Suppressor macrophage (primary cell): ENCODE results near the gene ELF1.
"Not testable (repeated sequence)": the region's sequence is repeated elsewhere in the genome, so short reads cannot be mapped to it uniquely, and the experiment has no call there.

Source experiments
- DNase-seq, 4 experiments: peaks; one replicate each; pipeline ENCODE4 v3.0.0-alpha.2; 2020 to 2022

Gene ELF1

DNA sequence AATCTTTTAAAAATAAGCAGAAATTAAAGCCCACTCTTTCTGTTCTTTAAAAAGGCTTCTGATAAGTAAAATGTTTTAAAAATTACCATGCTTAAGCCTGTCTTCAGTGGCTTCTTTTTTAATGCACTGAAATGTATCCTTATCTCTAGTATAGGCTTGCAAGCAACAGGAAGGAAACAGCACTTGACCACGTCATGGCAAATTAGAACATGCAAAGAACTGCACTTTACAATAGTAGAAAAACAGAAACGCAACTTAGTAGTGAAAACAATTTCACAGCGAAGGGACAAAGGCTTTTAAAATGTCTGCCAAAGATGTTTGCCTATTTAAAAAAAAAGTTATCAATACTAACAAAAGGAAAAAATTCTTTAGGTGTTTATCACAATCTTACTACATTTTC lies 36.3 kb downstream of the ELF1 start:
- peak; percentile 75 to 92 (median 82) for DNase-seq

- no peak for DNase-seq
Measured at GRCh38 chr13:40981949-40982348, 37.2 kb downstream of the ELF1 start.

DNA sequence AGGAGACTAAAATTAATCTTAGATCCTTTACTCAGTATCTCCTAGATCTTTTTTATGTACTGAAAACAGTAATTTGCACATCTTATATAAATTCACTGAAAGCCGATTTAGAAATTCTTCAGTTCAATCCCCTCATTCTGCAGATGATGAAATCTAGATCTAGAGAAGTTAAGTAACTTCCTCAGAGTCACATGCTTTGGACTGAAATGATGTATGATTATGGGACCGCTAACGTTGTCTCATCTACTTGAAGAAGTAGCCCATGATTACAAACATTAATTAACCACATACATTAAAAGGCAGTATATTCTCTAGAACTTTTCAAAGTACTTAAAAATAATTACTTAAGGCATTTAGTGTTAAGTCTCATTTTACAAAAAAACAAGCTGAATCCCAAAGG lies 37.8 kb downstream of the ELF1 start:
- DNase-seq: peak; percentile 30 to 84 (median 68)

DNA sequence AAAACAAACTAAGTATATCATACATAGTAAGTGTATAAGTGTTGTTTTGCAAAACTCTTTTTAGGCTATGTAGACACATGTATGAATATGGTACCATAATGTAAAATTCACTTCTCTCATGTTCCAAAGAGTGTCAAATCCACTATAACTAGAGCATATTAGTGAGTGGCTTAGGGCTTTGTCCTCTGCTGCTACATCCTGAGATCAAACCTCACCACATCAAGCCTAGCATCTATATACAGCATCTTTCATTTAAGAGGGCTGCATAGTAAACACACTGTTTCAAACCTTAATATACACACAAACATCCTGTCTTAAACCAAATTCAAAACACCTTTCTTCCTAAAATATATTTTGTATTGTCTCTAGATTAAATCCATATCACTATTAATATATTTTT lies 38.7 kb downstream of the ELF1 start:
- no peak for DNase-seq

DNA sequence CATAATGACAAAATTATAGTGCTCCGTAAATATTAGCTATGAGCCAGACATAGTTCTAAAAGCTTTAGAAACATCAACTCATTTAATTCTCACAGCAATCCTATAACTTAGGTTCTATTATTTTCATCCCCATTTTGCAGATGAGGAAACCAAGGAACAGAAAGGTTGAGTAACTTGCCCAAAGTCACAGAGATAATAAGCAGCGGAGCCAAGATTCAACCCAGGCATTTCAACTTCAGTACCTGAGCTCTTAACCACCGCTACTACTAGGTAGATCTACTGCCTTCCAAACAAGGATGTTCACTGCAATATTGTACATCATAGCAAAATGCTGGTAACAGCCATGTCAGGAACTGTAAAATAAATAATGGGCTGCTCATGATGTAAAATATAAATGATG lies 39.9 kb downstream of the ELF1 start:
- no peak for DNase-seq

DNA sequence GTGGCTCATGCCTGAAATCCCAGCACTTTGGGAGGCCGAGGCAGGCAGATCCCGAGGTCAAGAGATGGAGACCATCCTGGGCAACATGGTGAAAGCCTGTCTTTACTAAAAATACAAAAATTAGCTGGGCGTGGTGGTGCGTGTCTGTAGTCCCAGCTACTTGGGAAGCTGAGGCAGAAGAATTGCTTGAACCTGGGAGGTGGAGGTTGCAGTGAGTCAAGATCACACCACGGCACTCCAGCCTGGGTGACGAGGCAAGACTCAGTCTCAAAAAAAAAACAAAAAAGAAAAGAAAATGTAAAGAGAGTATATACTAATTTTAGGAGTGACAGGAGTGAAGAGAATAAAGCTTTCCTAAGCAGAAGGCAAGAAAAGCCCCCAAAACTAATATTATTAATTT lies 41.0 kb downstream of the ELF1 start:
- DNase-seq: not testable (repeated sequence)

DNA sequence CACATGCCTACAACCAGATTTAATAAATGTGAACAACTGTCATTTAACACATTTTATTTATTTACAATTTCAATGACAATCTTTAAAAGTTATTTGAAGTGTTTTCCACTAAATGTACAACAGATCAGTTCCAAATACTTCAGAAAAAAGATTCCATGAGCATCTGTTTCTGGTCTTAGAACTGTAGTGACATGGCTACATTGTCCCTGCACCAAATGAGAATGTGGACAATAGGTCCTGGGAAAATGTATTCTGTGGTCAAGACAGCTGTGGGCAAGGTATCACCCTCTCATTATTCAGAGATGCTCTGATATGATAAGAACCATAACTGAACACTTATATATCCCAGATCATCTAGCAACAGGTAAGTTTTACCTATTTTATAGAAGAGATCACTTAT lies 43.7 kb downstream of the ELF1 start:
- DNase-seq: no peak

GRCh38 chr13:40974460-40975407 lies 44.4 kb downstream of the ELF1 start:
- DNase-seq: peak; percentile 27 to 51 (median 46)

DNA sequence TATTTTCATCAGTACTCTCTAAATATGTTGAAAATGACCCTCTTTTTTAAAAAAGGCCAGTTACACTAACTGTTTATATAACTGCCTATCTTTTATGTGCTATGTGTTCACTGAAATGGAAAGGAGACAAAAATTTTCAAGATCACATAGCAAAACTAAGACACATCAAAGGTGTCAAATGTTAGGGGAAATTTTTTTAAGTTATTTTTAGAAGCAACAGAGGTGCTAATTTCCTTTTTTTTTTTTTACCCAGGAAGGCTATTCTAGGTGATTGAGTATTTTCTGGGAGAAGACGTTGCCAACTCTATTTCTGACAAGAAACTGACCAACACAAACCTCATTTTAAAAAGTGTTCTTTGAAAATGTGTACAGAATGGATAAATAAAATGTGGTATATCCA lies 45.7 kb downstream of the ELF1 start:
- no peak for DNase-seq

- DNase-seq: no peak
Measured at GRCh38 chr13:40971321-40971720, 47.8 kb downstream of the ELF1 start.

GRCh38 chr13:40970803-40971202 lies 48.3 kb downstream of the ELF1 start:
- no peak for DNase-seq

DNA sequence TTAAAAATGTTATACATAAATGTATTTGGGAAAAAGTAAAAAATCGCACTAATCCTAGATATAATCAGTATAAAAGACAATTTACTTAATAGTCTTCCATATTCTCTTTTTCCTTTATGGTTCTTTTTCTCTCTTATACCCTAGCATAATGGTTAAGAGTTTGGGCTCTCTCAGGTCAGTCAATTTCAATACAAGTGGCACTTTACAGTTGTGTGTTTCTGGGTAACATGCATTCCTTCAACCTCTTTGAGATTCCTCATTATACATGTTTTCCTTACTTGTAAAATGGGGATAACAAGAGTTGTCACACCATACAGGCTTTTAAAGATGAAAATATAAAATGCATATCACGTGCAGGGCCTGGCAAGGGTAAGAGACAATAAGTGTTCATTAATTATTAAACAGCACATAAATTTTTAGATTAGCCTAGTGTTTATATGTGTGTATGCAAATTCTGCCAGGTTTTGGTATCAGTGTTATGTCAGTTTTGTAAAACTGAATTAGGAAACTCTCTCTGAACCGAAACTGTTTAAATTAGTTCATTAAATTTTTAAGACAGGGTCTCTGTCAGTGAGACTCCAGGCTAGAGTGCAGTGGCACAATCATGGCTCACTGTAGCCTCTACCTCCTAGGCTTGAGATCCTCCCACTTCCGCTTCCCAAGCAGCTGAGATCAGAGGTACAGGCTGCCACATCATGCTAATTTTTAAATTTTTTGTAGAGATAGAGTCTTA lies 49.8 kb downstream of the ELF1 start:
- peak; percentile 37 to 72 (median 68) for DNase-seq

GRCh38 chr13:40968416-40969000 lies 50.6 kb downstream of the ELF1 start:
- no peak for DNase-seq

DNA sequence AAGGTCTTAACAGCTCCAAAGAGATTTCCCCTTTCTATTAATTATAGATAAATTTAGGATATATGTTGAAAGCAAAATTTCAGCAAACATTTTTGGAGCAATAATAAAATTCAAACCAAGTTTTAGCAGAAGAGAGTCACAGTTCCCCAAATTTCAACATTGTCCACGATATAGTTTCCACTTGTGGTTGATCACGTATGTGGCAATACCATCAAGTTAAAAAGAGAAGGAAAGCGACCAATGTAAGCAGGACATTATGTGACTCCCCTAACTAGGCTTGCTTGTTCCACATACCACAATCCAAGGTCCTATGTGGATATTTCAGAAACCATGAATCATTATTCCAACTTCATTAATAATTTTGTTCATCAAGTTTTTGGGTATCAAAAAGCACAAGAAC lies 52.8 kb downstream of the ELF1 start:
- DNase-seq: peak; percentile 69 to 92 (median 82)

- peak in 2 of 4 experiments; percentile 42 to 46 for DNase-seq
Measured at GRCh38 chr13:40963927-40964326, 55.2 kb downstream of the ELF1 start.

- DNase-seq: no peak
Measured at GRCh38 chr13:40961826-40962225, 57.3 kb downstream of the ELF1 start.

DNA sequence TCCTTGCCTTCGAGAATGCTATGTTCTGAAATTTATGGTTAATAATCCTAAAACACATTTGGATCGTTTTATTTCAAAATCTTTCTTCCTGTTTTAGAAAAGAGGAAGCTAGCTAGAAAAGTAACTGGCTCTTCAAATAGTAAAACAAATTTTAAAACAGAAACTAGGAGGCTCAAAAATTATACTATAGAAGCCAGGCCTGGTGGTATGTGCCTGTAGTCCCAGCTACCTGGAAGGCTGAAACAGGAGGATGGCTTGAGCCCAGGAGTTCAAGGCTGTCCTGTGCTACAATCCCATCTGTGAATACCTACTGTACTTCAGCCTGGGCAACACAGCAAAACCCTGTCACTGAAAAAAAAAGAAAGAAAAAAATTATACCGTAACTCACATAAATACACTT lies 57.9 kb downstream of the ELF1 start:
- DNase-seq: peak in 2 of 4 experiments; percentile 72 to 73

DNA sequence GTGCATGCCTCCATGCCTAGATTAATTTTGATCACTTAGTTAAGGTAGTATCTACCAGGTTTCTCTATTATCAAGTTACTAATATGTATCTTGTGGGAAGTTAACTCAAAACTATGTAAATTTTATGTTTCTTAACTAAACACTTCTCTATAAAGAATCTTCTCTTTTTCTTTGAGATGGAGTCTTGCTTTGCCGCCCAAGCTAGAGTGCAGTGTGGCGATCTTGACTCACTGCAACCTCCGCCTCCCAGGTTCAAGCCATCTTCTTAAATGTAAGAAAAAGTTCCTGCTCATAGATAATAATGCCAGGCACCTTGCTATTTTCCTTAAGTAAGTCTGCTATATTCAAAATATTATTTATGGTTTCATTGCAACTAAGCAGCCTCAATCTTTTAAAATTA lies 58.4 kb downstream of the ELF1 start:
- peak; percentile 15 to 44 (median 39) for DNase-seq

DNA sequence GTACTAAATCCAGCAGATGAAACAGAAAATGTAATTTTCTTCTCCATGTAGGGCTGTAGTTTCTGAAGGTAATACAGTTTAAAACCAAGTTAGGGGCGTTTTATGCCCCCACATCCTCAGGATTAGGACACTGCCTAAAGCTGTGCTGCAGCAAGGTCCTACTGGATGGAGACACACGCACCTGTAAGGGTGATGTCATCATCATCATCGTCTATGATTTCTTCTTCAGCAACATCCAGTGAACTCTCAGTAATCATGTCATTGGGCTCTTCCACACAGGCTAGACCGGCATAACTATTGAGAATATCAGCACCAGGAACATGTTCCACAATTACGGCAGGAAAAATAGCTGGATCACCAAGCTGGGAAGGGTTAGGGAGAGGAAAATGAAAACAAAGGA lies 60.5 kb downstream of the ELF1 start:
- DNase-seq: no peak

DNA sequence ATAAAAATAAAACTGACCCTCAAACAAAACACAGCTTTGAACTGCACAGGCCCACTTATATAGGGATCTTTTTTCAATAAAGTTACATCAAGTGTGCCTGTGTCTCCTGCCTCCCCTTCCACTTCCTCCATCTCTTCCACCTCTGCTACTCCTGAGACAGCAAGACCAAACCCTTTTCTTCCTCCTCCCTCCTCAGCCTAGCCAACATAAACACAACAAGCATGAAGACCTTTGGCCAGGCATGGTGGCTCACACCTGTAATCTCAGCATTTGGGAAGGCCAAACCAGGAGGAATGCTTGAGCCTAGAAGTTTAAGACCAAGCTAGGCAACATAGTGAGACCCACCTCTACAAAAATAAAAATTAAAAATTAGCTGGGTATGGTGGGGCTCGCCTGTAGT lies 72.6 kb downstream of the ELF1 start:
- no peak for DNase-seq

DNA sequence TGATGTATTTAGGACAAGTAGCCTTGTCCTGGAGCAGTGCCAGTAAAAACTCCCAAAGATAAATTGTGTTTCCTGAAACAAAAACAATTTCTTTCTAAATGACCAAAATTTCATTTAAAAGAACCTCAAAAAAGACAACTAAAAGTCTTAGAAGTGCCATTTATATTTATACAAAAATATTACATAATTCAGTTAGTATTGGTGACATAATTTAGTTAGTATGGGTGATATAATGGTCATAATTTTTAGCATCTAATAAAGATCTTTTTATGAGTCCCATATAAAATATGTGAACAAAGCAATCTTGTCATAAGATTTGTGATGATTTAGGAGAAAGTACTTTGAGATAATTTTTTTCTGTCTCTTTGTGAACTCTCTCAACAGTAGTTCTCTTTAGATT lies 76.0 kb downstream of the ELF1 start:
- DNase-seq: no peak

GRCh38 chr13:40941581-40941980 lies 77.5 kb downstream of the ELF1 start:
- no peak for DNase-seq

DNA sequence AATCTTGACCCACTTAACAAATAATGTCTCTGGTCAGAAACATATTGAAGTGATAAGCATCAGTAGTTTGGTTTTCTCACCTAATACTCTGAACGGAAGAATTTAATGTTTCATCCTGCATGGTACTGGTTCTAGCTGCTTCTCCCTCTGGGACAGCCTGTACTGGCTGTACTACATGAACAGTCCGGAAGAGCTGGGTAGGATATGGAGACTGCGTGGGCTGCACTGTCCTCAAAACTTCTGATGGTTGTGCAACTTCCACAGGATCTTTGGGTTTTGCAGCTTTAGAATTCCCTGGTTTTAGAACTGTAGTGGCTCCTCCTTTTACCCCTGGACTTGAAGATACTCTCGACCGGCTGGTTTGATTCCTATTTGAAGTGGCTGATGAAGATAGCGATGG lies 78.3 kb downstream of the ELF1 start:
- no peak for DNase-seq
